Stimulated activated CD4-positive, alpha-beta T cell treated with anti-CD3 and anti-CD28 coated beads, Interleukin-15, amount 100 ng/mL, for 1 hour (primary cell): ENCODE results near the gene GARNL3.

Source experiments
- DNase-seq, 2 donors: peaks; one replicate each; pipeline ENCODE4 v3.0.0-alpha.2; 2020; ENCODE audit warnings: low read depth in 1 of 2, low spot score in 1 of 2

GARNL3 gene

DNA sequence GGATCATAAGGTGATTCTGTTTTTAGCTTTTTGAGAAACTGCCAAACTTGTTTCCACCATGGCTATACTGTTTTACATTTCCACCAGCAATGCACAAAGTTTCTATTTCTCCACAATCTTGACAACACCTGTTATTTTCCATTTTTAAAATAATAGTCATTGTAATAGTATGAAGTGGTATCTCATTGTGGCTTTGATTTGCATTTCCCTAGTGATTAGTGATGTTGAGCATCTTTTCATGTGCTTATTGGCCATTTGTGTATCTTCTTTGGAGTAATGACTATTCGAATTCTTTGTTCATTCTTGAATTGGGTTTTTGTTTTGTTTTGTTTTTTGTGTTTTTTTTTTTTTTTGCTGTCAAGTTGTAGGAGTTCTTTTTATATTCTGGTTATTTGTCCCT, 4.9 kb downstream of the GARNL3 start:
- DNase-seq: no peak

- no peak for DNase-seq
Observed at GRCh38 chr9:127273326-127273725, 8.8 kb downstream of the GARNL3 start.

GRCh38 chr9:127277099-127277498, 12.5 kb downstream of the GARNL3 start:
- DNase-seq: no peak

GRCh38 chr9:127277770-127278169, 13.2 kb downstream of the GARNL3 start:
- DNase-seq: no peak

- DNase-seq: no peak
Observed at GRCh38 chr9:127278372-127278771, 13.8 kb downstream of the GARNL3 start.

DNA sequence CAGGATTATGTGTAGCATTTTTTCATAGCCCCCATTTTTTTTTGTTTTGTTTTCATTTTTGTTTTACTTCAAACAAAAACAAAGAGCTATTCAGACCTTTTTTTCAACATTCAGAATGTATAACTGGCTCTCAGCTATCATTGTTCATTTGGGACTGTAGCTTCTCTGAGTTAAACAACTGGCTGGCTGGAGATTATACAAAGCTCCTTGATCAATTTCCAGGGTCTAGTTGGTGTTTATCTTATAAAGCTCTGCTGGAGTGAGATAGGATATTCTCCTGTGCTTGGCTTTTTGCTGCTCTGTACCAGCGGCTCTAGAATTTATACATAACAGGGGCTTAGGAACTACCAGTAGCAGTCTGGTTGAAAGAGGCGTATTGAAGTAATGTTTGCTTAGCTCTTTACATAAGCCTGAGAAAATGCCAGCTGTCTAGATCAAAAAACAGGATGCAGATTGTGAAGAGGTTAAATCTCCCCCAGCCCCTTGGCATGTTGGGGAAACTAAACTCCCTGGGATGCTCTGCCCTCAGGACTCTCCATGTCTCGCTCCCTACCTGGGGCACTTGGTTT, 15.2 kb downstream of the GARNL3 start:
- DNase-seq: no peak

DNA sequence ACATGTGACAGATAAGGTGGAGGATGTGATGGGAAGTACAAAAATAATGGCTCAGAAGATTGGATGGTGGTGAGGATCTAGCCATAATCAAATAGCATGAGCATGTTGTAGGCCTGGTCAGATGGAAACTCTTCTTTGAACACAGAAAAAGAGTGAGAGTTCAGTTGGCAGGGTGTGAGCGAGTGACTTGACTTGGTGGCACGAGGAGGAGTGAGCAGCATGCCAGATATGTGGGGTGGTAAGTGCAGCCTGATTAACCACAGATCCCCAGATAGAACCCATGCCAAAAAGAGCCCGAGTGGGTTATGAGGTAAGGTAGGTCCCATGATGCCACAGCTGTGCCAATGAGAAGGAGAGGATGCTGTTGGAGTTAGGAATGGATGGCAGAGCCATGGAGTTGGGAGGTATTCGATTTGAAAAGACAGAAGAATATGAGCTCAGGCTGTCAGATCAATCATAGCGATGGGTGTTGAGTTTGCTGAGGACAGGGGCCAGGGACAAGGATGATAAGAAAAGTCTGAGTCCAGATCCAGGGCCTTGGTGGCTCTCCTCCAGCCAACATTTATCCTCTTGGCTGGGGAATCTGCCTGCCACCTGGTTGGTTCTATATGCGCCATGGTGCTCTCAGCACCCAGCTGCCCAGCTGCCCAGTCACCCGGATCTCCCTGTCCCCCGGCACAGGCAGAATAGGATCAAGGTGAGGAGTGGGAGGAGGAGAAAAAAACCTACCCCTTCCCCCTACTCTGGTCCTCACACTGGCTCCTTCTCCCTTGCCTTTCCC, 16.5 kb downstream of the GARNL3 start:
- no peak for DNase-seq

GRCh38 chr9:127281891-127282290, 17.3 kb downstream of the GARNL3 start:
- no peak for DNase-seq

DNA sequence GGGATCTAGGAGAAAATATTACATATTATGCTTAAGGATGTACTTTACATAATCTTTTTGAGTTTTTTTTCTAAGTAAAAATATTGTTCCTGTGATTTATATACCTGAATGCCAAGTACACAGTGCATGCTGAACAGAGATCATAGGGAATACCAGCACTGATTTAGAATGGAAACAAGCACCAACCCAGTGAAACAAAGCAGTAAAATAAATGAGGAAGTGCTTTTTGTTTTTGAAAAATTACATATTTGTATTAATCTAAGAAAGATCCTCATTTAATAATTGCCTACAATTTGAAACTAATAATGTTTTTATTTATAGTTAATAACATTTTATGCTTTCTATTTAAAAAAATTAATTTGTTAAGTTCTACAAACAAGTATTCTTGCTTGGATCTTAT, 18.0 kb downstream of the GARNL3 start:
- DNase-seq: no peak

DNA sequence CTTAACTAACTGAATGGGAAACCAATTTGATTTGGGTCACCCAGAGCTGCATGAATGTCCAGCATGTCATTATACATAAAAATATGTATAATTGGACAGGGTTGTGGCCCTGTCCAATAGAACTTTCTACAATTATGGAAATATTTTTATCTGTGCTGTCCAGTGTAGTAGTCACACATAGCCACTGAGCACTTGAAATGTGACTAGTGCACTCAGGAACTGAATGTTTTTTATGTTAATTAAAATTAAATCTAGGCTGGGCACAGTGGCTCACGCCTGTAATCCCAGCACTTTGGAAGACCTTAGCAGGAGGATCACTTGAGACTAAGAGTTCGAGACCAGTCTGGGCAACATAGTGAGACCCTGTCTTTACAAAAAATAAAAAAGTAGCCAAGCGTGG, 18.6 kb downstream of the GARNL3 start:
- no peak for DNase-seq

DNA sequence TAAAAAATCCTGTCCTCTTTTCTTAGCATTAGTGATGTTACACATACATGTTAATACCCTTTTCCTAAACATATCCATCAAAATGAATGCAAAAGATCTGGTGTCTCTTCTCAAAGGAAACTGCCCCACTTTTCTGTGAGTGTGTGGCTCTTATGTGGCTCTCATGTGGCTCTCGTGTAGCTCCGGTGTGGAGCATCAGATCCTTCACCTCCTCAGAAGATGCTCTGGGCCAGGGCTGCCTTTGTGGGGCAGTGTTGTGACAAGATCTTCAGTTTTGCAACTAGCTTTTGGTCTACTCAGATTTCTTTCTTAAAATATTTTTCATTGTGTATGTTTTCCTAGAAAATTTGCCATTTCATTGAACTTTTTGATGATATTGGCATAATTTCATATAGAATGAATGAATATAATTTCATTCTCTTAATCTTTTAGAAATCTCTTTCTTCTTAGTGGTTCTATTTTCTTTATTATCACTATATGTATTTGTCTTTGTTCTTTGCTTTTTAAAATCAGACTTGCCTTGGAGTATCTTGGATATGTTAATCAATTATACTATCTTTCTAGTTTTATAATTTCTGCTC, 19.4 kb downstream of the GARNL3 start:
- DNase-seq: no peak

DNA sequence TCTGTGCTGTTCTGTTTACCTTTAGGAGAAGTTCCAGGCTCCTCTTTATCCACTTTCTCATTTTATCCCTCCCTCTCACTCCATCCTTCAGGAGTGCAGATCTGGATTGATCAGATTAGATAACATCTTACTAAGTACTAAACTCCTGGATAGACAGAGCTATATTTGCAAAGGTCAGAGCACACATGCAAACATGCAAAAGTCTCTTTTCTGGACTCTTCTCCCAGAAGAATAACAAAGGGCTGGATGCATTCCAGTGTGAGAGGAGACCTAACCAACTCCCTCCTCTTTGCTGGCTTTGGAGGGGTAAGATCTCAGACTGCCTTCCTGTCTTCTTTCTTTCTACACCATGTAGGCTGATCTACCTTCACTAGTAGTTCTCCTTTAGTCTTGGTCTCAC, 21.4 kb downstream of the GARNL3 start:
- DNase-seq: no peak

- DNase-seq: no peak
Observed at GRCh38 chr9:127290561-127291065, 26.0 kb downstream of the GARNL3 start.

- no peak for DNase-seq
Observed at GRCh38 chr9:127291246-127291778, 26.7 kb downstream of the GARNL3 start.

DNA sequence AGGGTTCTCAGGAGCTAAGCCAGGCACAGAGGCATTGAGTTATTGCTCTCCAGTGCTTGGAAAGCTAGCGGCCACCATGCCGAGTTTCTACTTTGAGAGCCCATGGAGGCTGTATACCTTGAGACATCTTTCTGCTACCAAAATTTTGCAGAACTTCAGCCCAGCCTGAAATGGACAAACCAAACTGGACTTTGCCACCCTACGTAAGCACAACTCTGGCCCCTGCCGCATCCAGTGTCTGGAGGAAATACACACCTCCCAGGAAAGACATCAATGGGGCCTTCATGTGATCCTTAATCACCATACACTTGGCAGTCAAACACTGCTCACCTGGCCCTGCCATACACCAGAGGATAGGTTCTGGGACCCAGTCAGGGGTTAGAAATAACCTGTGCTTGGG, 27.8 kb downstream of the GARNL3 start:
- no peak for DNase-seq

DNA sequence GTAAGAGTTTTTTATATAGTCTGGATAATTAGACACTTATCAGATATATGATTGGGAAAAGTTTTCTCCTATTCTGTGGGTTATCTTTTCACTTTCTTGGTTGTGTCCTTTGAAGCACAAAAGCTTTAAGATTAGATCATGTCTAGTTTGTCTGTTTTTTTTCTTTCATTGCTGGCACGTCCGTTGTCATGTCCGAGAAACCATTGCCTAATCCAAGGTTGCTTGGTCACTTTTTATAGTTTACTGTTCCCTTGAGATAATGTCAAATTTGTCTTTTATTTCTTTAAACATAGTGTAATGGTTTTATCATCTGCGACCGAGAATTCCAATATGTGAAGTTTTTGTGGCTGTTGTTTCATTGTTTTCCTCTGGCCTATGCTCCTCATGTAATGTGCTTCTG, 28.8 kb downstream of the GARNL3 start:
- no peak for DNase-seq

DNA sequence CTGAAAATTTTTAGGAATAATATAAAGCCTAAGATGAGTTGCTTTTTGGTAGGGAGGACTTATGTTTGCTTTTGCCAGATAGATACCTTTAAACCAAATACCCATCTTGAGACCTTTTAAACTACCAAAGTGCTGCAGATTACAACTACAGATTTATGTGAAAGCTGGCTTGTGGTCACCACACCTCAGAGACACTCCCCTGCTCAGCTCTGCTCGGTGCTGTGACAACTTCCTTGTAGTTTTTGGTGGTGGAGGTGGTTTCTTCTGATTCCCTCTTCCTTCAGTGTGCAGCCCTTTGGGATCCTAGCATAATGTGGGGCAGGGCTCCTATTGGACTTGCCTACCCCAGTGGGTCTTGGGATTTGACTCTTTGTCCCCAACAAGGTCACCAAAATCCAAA, 29.2 kb downstream of the GARNL3 start:
- no peak for DNase-seq

DNA sequence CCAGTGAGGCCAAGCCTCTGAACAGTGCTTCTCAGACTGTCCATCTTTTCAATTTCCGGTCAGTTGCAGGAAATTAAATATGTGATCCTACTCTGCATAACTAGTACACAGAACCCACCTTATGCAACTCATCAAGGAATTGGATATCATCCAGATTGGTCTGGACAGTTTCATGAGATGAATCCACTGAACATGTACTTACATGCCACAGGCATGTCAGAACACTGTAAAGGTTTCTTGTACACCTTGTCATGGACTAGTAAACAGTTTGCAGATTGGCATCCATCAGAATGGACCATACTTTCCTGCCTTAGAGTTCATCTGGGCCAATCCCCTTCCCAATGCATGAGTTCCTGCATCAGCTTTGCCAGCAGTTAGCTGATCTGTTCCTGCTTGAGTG, 30.4 kb downstream of the GARNL3 start:
- no peak for DNase-seq

GRCh38 chr9:127300886-127301447, 36.4 kb downstream of the GARNL3 start:
- DNase-seq: no peak

DNA sequence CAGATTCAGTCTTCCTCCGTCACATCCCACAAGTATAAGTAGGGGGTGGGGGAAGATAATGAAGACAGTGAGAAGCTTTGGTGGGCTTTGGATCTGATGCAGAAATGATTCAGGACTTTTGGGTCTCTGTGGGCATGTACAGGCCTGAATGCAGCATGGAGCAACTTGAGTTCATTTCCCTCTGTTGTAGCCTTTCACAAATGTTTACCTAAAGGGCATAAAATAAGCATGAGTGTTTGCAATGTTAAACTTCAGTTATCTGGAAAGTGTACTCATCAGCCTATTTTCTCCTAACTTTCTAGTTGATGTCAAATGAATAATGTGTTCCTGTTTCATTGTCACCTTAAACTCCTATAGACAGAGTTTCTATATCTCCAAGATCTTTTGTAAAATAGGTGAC, 39.3 kb downstream of the GARNL3 start:
- no peak for DNase-seq

DNA sequence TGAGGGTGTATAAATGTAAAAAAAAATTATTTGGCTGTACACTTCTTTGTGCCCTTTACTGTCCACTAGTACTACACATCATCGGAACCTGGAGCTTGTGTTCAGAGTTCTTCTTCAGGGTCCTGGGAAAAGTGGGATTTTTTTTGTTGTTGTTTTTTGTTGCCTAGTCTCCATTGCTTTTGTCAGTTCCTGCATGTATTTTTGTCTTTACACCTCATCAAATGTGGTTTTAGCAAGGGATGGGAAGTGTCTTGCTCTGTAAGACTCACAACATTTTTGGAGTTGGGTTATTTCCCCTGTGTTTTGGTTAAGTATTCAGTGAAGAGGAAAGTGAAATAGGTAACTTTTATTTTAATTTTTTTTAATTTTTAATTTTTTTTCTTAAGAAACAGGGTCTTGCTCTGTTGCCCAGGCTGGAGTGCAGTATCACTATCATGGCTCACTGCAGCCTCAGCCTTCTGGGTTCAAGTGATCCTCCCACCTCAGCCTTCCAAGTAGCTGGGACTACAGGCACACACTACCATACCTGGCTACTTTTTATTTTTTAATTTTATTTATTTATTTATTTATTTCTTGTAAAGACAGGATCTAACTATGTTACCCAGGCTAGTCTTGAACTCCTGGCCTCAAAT, 40.7 kb downstream of the GARNL3 start:
- no peak for DNase-seq
